Measurements from ENCODE around the gene SCUBE1. TPM values are rescaled to one million over a fixed set of nuclear protein-coding genes. Genes with fewer than 3 reads are reported as not detected.

The SCUBE1 gene
- total and polyA plus RNA-seq, 10 of the 15 experiments (the other 5 are each of a cell fraction or from before 2014, with no cell fraction given), result not detected

DNA sequence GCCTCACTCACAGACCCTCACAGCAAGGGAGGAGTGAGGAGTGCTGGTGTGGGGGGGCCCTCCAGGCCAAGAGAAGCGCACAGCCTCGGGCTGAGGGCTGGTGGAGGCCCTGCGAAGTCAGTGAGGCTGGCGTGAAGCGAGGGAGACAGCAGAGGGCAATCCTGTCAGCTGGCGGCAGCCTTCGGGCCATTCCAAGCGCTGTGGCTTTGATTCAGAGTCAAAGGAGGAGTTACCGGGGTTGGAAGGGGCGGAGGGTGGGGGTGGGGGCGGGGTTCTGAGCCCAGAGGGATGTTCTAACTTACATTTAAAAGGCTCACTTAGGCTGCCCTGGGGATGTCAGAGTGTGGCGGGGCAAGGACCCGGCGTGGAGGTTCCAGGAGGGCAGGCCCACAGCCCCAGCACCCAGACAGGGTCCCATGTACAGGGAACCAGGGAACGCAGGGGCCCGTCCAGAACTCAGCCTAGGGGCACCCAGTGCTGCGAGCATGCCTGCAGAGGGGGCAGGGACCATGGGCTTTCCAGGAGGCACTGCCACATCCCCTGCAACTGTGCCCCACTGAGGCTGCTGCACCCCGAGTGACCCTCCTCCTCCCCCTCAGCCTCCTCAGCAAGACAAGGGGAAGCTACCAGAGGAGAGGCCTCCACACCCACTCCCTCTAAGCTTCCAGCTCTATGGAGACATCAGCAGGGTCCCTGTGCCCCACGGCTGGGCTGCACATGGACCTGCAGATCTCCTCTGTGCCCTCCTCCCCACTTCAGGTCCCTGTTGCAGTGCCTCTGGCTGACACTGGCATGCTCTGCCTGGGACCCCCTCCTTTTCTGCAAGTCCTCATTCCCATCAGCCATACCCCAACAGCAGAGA lies 116.6 kb downstream of the SCUBE1 start:
- Histone ChIP-seq H3K4me1 (ENCODE audit: control insufficient read depth, insufficient read depth, low read length) (no peaks in the 10 kb centered on the region), H3K27me3 (replicated peaks in 1 of 2; ENCODE audit: control insufficient read depth in 2 of 2, insufficient read depth in 2 of 2, low read length in 1 of 2) (peaks cover 0 to 4% of the 10 kb centered on the region in 2 experiments; a peak in 2 of 4 replicates), H2AFZ (ENCODE audit: control insufficient read depth, low read depth, low read length) (no peak overlapping the region), H3K4me3 (no peak overlapping the region), H3K4me2 (ENCODE audit: control insufficient read depth, insufficient read depth) (no peak overlapping the region), H3K36me3 (ENCODE audit: control insufficient read depth in 2 of 2, insufficient read depth in 2 of 2, low read length in 1 of 2) (no peaks in the 10 kb centered on the region), H3K27ac (ENCODE audit: control insufficient read depth, insufficient read depth) (no peak overlapping the region), H4K20me1 (ENCODE audit: control insufficient read depth, insufficient read depth) (no peaks in the 10 kb centered on the region), H3K9me3 (replicated peaks; ENCODE audit: control insufficient read depth, insufficient read depth, low read length) (no peaks in the 10 kb centered on the region), H3K9ac (ENCODE audit: control insufficient read depth, insufficient read depth, low read length) (no peak overlapping the region), H3K79me2 (ENCODE audit: control insufficient read depth, insufficient read depth, low read length) (no peaks in the 10 kb centered on the region)
- FAIRE-seq, result no peak
- no peak for DNase-seq (ENCODE audit: low read depth, low spot score)
- WGBS (ENCODE audit: insufficient coverage, insufficient replicate concordance, low lambda C conversion rate, missing lambda C conversion rate), result 27% methylated on average over 16 of the region's 19 CpGs
- intact Hi-C loops (cut with micrococcal nuclease; ENCODE audit: unreplicated experiment), result no loop called here
- ChIA-PET CTCF (interaction anchor here (0.7 kb wide), 1 partner anchor 120 kb away, joined by 3 read pairs; no protein-coding TSS in a partner anchor), SMC1A (ENCODE audit: uncharacterized antibody, unreplicated experiment) (no interaction called here), POLR2A (no interaction called here), RAD21 (ENCODE audit: unreplicated experiment) (no interaction called here)
- ATAC-seq, result no peak
- TF ChIP-seq SP1 (IDR thresholded peaks at IDR 0.05; ENCODE audit: low read depth, low read length), result no peak
- TF ChIP-seq RAD21 (IDR thresholded peaks at IDR 0.05; ENCODE audit: insufficient read depth, low read depth, low read length), result no peak
- TF ChIP-seq MYB (IDR thresholded peaks at IDR 0.05; ENCODE audit: borderline replicate concordance, low read depth, low read length), result no peak
- TF ChIP-seq PKNOX1 (IDR thresholded peaks at IDR 0.05), result no peak
- no peak for TF ChIP-seq HSF1 (IDR thresholded peaks at IDR 0.05; ENCODE audit: low read depth, low read length)
- TF ChIP-seq SRF (IDR thresholded peaks at IDR 0.05; ENCODE audit: low read depth in 2 of 2, low read length in 2 of 2), result no peak
- no peak for TF ChIP-seq E2F8 (IDR thresholded peaks at IDR 0.05; ENCODE audit: low read depth, partially characterized antibody)
- no peak for TF ChIP-seq ZNF622 (IDR thresholded peaks at IDR 0.05)
- TF ChIP-seq KAT2A (conservative IDR thresholded peaks at IDR 0.05; ENCODE audit: control insufficient read depth, low read depth, low read length), result no peak
- TF ChIP-seq JUNB (IDR thresholded peaks at IDR 0.05), result no peak
- TF ChIP-seq RB1 (IDR thresholded peaks at IDR 0.05; ENCODE audit: borderline replicate concordance), result no peak
- TF ChIP-seq IKZF1 (conservative IDR thresholded peaks at IDR 0.05), result no peak
- no TSS peak for BruUV-seq (replicated peaks)
- in situ Hi-C loops (cut with MboI), result no loop called here

All from GM12878 (cell line).